GM19328 (cell line): ENCODE data around the gene OTUB1.

Experiments used
- ATAC-seq: cut with Tn5 transposase; IDR thresholded peaks from one replicate; pipeline ENCODE4 v1.9.1; 2021; ENCODE audit warnings: mild to moderate bottlenecking, moderate library complexity; ENCODE audit not compliant: unreplicated experiment

OTUB1 gene

DNA sequence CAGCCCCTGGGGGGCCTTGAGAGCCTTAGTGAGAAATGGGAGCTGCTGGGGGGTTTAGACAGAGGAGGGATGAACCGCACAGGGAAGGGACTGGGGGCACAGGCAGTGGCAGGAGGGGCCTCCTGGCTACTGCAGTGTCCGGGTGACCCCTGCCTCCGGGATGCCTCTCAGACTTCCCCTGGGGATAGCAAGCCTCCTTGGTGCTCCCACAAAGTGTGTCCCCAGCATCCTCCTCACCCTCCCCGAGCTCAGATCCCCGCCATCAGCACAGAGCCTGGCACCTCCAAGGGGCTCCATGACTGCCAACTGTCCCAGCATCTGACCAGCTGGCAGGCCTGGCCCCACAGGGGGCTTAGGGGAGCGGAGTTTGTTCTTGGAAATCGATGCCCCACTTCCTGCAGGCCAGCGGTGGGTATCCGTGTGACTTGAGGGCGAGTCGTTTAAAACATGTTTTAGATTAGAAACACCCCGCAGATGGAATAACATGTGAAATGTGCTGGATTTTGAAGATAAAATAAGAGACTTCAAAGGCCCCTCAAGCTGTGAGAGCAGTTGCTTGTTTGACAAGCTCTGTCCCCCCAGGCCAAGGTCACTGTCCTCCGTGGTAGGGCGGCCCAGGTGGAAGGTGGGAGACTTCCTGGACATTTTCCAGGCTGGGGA is 36.0 kb downstream of the OTUB1 start:
- ATAC-seq = no peak

DNA sequence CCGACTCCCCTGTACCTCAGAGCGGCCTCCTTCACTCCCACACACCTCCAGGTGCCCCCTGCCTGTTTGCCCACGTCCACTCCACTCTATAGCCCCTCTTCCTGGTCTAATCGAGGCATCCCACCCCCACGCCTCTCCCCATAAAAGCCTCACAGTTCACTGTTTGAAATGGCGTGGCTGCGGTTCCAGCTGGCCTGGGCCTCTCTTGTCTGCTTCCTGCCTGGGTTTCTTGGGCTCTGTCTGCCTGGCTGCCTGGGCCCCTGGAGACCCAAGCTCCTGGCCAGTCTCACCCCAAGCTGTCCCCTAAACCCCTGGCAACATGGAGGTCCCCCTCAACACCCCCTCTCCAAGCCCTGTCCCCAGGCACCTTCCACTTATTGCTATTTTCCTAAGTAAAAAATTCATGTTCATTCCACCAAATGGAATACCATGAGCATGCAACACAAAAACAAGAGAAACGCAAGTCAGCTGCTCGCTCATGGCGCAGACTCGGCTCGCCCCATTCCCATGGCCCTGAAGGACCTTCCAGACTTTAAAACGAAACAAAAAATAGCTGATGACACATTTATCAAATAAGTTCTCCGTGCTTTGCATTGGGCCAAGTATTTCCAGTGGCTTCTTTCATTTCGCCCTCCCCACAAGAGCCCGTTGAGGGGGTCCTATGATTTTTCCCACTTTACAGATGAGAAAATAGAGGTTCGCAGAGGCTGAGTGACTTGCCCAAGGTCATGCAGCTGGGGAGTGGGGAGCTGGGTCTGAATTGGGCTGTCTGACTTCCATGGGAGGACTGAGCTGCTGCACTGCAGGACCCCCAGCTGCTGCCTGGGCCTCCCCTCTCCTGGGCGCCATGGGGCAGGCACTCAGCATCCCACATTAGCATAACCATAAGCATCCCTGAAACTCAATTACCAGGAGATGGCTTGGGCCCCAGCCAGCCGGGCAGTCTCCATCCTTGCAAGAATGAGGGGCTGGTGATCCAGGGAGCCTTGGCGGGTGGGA is 37.8 kb downstream of the OTUB1 start:
- no peak for ATAC-seq

DNA sequence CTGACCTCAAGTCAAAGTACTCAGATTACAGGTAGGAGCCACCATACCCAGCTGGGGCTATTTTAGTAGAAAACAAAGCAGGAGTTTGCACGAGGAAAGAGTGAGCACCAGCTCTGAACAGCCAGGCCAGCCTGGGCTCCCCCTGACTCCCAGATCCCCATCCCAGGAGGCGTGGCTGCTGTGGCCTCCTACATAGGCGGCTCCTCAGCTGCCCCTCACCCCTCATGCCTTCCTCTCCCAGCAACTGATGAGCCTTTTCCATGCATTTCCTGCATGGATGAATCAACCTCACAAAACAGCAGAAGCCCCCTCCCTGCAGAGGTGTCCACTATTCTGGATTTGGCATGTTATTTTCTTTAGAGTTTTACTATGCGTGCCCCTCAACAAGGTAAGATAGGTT is 39.0 kb downstream of the OTUB1 start:
- no peak for ATAC-seq

DNA sequence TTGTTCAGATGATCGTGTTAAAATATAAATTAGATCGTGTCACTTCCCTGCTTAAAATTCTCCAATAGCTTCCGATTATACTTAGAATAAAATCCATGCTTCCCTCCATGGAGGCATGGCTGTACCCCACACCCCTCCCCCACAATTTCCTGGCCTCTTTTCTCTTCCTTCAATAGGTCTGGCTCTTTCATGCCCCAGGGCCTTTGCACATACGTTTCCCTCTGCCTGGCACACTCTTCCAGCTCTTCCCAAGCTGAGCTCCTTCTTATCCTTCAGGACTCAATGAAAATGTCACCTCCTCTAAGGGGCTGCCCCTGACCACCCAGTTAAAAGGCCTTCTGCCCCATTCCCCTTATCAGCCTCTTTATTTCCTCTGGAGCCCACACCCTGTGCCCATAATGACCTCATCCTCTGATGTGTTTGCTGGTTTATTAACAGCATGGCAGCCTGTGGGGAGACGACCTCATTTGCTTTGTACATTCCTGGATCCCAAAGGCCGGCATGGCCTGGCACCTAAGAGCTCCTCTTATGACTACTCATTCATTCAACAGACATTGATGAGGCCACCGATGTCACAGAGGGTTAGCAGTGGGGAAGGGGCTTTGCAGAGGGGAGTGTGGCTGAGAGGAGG is 40.5 kb downstream of the OTUB1 start:
- no peak for ATAC-seq

DNA sequence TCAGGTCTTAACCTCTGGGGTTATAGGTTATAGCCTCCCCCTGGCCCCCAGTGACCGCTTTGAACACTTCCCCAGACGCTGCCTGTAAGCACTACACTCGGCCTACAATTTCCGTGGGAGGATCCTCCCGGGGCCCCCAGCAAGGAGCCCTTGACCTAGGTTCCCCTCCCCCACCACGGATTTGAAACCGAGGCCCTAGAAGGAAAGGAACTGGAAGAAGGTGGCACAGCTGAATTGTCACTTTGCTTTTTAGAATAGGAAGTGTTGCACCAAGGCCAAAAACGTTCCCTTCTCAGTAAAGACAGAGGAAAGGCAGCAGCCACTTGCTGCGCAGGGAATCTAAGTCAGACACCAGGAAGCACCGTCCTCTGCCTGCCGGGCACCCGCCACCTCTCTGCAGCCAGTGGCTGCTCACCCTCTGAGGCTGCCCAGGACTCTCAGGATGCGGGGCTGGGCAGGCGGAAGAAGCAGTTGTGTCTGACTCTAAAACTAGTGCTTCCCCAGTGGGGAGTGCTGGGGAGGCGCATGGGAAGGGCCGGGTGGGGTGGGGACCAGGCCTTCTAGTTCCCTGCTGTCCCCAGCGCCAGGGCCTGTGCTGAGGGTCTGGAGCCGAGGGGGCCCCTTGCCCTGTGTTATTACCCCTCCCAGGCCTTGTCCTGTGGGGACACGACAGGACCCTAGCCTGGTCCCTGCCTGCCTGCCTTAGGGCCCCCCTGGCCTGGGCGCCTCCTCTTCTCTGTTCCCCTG is 41.6 kb downstream of the OTUB1 start:
- no peak for ATAC-seq

DNA sequence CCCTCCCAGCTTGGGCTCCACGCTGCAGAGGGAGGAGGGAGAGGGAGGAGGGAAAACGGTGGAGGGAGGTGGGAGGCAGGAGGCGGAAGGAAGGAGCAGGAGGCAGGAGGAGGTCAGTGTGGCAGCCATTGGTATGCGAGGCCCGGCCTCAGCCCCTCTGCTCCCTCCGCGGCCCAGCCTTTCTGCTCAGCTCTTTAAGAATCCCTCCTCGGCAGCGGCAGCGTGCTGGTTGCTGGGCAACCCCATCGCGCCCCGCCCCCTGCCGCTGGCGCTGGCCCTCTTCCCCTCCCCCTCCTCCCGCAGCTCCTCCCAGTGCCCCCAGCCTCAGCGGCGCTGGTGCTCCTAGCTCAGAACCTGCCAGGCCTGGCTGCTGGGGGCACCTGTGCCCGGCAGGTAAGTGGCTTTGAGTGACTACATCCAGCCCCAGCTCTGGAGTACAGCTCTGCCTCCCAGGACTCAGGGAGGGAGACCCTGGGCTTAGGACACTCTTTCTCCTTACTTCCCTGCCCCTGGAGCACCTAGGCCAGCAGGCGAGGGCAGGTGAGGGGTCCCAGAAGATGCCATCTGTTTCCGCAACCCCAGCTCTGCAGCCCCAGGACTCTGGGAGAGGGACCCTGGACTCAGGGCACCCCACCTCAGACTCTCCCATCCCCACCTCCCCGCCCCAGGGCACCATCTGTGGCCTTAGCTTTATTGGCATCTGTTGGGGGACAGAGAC is 42.3 kb downstream of the OTUB1 start:
- ATAC-seq = no peak

DNA sequence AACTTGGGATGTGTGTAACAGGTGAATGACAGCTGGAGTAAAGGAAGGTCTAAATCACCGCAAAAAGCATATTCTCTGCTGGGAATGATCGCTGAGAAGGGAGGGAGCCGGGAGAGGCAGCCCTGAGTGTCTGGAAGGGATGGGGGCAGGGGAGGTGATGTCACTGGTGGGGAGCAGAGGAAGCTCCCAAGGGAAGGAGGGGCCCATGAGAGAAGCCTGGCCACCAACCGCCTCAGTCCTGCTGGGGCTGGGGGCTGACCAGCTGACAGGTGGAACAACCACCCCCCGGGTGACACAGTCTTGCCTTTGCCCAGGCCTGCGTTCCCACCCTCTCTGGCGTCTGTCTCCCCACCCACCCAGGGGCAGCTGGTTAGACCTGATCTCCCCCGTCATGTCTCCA is 43.5 kb downstream of the OTUB1 start:
- no peak for ATAC-seq

DNA sequence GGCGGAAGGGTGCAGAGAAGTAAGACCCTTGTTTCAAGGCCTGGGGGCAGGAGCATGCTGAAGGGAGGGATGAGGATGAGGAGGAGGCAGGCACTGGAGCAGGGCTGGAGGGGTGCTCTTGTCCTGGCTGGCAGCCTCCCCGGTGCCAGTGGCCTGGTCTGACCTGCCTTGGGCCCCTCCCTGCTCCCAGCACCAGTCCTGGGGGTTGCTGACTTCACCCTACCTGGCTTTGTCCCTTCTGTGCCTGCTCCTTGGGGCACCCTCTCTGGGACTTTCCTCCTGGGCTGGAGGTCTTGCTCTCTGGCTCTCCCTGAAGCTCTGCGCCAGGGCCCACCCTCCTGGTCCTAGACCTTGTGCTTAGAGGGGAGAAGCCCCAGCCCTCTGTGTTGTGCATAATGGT is 44.8 kb downstream of the OTUB1 start:
- ATAC-seq = no peak

DNA sequence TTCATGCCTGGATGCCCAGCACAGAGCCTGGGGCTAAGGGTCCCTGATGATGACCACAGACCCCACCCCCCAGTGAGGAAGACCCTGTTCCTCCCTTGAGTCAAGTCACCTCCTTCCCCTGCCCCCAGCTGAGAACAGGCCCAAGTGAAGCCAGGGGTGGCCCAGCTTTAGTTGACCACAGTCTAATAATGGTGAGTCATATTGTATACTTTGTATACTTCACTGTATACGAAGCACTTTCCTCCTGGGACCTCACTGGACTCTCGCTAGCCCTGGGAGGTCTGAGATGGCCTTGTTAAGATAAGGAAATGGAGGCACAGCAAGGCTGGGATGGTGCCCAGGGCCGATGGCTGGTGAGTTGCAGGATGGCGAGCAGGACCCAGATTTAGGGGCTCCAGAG is 45.8 kb downstream of the OTUB1 start:
- ATAC-seq = no peak

DNA sequence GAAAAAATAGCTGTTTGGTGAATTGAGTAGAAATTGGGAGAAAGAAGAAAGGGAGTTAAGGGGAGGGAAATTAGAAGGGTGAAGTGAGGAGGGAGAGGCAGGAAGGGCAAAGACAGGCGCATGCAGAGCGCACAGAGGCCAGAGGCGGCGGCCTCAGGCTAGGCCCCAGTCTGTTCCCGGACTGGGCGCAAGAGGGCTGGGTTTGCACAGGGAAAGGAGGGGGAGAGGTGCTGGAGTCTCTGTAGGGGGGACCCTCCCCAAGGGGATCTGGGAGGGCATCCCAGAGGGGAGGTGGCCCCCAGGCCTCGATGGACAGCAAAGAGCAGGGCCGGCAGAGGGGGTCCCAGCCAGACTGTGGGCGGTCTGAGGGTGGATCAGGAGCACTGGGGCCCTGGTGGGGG is 48.2 kb downstream of the OTUB1 start:
- ATAC-seq = no peak

DNA sequence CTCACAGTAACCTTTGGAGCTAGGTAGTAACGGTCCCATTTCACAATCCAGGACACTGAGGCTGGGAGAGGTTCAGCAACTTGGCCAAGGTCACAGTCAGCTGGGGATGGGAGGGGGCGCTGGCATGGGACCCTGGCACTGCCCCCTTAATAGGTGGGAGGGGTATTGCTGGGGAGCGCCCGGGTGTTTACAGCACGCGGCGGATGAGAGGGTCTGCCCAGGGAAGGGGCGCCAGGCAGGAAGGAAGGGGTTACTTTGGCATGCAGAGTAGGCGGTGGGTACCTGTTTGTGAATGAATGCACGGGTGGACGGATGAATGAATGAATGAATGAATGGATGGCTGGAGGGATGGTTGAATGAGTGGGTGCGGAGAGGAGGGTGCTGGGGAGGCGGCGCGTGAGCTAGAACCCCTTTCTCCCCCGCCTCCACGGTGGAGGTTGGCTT is 48.9 kb downstream of the OTUB1 start:
- no peak for ATAC-seq

DNA sequence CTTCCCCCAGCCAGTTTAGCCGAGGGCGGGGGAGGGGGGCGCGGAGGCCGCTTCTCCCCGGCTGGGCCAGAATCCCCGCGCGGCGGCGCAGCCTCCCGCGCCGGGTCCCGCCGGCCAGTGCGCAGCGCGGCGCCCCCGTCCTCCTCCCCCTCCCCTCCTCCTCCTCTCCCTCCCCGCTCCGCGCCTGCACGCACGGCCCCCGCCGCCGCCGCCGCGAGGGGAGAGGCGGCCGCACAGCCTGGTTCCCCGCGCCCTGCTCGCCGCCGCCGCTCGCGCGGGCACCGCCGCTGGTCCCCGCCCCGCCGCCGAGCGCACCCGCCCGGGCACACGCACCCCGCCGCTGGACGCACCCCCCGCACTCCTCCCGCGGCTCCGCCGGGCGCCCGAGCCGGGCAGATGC is 49.3 kb downstream of the OTUB1 start, which contains the start of gene FLRT1:
Gene FLRT1, plus strand, starts transcription at position 356 of the 400 bp plus-strand sequence. CDS start 80,337 bp downstream, outside the sequence.
- no peak for ATAC-seq

DNA sequence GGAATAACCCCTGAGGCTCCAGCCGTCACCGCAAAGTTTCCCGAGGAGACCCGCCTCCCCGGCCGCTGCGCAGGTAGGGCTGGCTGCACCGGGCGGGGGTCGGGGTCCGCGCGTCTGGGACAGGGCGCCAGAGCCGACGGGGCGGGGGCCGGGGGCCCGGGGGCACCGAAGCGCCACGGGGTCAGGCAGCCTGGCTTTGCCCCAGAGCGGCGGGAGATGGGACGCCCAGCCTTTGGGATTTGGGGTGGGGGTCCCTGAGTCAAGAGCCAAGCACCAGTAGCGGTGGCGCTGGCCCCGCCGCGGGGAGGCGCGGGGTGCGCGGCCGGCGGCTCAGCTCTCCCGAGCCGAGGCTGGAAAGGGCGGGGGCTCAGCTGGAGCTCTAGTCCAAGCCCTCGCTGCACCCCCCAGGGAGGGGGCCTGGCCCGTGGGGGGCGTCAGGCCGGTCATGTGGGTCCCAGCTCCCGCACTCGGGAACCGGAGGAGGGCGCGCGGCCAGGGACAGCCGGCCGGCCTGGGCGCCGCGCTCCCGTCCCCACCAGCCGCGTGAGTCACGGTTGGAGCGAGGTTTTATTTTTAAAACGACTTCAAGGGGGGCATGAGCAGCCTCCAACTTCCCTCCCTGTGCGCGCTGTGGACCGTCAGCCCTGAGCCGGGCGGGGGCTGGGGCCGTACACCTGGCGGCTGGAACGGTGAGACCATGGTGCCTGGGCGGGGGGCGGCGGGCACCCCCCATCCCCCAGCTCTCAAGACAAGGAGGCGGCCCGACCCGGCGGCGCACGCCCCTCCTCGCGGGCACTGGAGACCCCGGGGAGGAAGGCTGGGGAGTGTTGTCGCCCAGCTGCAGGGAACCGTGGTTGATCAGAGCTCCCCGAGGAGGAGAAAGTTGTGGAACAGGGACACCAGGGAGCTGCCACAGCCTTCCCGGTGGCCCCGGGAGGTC is 50.1 kb downstream of the OTUB1 start:
- ATAC-seq = no peak

DNA sequence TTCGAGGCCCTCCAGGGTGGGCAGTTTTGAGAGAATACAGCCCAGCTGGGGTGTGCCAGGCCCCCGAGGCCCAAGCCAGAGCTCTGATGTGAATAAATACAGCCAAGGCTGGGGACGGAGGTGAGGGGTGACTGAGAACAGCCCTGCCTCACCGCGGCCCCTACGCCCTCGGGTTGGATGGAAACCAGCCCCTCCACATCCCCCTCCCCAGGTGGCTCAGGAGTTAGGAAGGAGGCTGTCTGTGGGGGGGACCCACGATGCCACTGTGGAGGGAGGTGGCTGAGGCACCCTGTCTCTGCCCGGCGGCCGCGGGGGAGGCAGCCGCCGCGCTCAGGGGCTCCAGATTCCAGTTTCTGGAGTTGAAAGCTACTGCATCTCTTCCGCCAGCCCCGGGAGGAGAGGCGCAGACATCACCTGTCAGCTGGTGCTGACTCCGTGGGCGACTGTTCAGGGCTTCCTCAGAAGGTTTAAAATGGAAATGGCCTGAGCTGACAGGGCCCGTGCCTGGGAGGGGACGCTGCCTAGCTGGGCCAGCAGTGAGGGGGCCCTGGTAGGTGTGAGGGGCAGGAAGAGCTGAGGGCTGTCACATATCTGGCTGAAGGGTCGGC is 50.9 kb downstream of the OTUB1 start:
- ATAC-seq = no peak

DNA sequence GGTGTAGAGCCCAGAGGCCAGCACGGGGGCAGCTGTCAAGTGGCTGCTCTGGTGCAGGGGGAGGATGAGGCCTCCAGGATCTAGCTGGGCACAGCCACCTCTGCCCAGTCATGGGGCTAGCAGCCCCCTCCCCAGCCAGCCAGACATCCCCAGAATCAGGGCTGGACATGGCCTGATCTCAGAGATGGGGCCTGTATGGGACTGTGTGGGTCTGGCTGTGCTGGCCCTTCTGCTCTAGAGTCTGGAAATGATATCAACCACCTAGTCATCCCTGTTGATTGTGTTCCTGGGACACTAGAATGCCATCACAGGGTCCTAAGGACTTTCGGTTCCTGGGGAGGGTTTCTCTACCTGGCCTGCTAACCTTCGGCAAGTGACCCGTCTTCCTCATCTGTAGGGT is 52.3 kb downstream of the OTUB1 start:
- no peak for ATAC-seq

DNA sequence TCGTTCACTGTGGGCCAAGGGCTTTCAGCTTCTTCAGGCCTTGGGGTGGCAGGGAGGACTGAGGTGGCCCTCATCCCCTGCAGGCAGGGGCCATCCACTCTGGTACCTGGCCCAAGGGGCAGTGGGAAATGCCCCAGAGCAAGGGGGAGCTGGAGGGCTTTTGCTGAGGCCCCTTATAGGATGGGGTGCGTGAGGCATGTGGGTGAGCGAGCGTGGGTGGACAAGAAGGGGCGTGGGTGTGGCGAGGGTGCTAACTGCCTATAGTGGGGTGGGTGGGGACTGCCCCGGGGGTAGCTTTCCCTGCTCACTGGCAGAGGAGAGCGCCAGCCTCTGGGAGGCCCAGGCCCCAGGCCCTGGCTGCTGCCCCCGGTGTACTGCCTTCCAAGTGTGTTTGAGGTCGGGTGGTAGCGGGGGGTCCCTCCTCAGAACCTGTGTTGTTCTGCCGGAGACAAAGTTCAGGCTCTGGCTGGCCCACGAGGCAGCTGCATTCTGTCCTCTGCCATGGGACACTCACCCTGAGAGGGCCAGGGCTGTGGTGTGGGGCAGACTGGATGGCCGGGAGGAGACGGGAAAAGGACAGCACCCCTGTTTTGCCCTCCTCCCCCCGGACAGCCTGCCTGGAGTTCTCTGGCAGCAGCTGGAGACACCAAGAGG is 52.9 kb downstream of the OTUB1 start:
- ATAC-seq = no peak

DNA sequence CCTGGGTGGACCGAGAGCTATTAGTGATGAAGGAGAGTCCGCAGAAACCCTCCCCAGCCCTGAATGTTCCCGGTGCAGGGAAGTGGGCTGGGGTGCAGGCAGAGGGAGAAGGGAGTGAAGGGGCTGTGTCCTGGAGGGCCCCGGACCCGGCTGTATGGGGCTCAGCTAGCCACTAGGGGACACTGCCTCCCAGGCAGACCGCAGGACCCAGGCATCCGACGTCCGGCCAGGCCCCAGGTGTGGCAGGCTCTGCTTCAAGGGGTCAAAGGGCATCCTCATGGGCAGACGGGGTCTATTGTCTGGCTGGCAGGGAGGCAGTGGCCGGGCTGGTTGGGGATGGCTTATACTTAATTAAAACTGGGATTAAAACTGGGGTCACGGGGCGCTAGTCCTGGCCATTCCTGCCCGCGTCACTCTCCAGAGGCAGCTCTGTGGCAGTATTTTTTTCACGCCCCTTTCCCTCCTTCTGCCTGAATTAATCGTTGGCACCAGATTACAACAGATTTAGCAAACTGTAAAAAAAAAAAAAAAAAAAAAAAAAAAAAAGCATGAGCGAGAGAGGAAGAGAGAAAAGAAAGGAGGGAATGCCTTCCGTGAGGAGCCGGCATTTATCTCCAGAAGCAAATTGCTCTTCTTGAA is 54.6 kb downstream of the OTUB1 start:
- no peak for ATAC-seq

DNA sequence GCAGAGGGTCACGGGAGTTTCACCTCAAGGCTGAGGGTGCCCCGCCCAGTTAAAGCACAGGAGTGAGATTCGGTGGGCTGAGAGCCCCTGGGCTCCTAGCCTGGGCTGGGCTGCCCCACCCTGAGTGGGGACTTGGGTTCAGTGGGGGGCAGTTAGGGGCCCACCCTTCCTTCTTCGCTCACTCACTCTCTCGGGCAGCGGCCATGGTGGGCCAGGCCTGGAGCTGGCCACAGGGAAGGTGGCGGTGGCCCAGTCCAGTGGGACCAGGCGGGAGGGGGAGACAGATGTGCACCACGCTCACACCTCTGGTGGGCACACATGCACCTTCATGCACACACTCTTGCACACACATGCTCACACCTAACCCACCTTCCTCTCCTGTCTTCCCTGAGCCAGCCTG is 55.6 kb downstream of the OTUB1 start:
- ATAC-seq = no peak
